ENCODE results near the gene PLXND1.
"Not testable (repeated sequence)": the region's sequence is repeated elsewhere in the genome, so short reads cannot be mapped to it uniquely, and the experiment has no call there.

PLXND1 gene

DNA sequence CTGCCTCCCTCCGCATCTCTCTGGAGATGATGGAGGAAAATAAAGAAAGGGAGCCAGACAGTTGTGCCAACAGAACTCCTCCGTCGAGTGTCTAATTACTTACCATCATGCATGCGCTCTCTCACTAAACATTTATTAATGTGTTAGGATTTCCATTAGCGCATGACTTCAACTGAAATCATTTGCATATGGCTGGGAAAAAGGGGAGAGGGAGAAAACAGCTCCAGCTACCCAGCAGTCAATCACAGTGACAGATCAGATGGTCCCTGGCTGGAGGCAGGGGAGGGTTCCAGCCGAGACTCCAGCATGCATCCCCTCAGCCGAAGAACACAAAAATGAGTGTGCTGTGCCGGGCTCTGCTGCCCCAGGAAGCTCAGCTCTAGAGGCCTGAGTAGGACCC is 84.9 kb downstream of the PLXND1 start:
- no peak for DNase-seq

DNA sequence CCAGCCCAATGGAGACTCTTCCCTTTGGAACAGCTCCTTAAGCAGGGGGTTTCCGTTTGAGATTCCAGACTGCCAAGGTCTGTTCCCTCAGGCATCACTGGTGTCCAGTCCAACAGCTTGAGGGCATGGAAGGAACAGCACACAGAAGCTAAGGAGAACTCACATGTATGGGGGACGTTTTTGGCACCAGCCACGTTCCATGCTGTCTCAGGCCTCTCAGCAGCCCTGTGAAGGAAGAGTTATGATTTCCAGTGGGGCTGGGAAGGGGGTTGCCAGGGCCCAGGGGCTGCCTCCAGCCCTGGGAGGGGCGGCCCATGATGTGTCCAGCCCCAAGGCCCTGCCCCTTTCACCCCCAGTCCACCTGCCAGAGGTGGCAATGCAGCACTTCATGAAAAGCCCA is 85.5 kb downstream of the PLXND1 start:
- DNase-seq = no peak

DNA sequence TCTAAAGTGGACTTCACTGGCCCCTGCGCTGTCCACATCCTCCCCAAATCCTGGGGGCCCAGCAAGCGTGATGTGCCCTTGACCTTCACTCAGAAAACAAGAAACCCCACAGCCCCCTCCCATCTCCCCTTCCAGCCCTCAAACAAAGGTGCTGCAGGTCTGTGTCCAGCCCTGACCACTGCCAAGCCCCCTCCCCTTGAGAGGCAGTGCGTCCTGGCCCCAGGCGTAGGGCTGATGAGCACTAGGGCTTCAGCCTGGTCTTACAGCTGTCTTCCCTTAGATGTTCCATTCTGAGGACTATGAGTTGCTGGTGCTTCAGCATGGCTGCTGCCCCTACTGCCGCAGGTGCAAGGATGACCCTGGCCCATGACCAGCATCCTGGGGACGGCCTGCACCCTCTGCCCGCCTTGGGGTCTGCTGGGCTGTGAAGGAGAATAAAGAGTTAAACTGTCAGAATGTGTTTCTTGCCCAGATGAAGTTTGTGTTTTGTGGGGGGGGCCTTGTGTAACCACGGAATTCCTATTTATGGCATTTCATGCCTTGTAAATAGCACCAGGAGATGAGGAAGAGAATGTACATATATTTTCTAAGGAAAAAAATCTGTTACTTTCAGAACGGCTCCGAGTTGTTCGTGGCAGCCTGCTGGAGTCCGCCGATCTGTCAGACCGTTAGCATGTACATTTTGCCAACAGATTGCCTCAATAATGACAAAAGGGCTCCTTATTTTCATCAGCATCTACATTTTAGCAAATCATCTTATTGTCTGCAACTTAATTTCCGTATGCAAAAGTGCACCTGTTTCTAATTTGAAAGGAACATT is 86.4 kb downstream of the PLXND1 start:
- DNase-seq = no peak

DNA sequence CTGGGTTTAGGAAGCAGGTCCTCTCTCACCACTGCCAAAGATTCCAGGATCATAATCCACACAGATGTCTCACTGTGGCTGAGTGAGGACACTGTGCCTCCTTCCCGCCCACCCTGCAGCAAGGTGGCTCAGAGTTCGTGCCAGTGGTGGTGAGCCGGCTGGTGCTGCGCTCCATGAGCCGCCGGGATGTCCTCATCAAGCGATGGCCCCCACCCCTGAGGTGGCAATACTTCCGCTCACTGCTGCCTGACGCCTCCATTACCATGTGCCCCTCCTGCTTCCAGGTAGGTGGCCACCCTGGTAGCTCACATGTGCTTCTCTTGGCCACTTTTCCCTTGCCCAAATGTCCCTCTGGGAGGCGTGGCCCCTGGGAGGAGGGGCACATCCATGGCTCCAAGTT is 87.0 kb downstream of the PLXND1 start:
- DNase-seq = no peak

DNA sequence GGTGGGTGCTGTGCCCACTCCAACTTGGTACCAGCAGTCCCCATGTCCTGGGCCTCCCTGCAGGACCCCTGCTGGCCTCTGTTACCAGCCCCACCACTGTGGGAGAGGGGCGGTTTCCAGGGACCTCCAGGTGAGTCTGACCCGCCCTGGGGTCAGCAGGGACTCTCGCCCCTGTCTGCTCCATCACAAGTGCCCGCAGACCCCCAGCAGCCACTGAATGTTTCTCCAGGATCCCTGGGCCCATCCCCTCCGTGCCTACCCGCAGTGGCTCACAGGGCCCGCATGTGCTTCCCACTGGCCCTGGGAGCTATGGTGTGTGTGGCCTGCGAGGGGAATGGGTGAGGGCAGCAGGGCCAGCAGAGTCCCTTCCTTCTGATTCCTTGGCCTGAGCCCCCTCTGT is 87.9 kb downstream of the PLXND1 start:
- DNase-seq = no peak

DNA sequence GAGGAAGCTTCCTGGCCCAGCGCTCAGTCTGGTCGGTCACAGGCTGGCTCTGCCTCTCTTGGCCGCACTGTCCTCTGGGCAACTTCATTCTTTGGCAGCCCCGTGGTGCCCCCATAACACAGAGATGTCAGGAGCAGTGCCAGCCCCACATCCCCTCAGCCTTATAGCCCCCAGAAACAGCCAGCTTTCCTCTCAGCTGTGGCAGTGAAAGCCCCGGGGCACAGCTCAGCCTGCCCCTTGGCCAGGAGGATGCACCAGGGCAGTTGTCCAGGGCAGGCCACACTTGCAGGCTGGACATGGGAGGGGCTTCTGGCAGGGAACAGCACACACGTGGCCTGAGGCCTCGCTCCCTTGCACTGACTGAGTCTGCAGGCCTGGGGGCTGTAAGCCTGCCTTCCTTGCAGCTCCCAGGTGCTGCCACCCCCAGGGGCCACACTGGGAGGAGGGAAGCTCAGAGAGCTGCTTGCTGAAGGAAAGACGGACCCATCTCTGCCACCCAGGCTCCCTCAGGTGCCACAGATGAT is 88.4 kb downstream of the PLXND1 start:
- no peak for DNase-seq

DNA sequence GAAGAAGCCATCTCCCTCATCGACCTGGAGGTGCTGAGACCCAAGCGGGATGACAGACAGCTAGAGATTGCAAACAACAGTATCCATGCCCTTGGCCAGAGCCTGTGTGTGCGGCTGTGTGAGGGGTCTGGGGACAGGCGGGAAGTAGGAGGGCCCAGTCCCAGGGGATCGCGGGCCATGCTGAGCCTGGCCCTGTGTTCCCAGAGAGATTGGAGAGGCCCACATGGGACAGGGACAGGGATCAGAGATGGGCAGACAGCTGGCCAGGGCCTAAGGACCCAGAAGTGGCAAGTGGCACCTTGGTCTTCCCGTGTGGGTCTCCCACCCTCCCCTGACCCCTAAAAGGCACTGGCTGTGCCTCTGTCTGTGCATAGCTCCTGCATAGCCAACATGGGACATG is 89.0 kb downstream of the PLXND1 start:
- DNase-seq = no peak

DNA sequence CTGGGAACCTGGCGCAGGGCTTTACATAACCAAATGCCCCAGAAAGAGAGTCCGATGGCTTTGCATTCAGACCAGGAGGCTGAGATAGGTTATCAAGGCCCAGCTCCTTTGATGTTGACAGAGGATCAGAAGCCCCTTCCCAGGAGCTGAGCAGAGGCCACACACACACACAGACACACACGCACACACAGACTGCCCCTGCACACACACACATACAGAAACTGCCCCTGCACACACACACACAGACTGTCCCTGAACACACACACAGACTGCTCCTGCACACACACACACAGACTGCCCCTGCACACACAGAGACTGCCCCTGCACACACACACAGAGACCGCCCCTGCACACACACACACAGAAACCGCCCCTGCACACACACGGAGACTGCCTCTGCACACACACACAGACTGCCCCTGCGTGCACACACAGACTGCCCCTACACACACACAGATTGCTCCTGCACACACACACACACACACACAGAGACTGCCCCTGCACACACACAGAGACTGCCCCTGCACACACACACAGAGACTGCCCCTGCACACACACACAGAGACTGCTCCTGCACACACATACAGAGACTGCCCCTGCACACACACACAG is 90.5 kb downstream of the PLXND1 start:
- not testable (repeated sequence) for DNase-seq

DNA sequence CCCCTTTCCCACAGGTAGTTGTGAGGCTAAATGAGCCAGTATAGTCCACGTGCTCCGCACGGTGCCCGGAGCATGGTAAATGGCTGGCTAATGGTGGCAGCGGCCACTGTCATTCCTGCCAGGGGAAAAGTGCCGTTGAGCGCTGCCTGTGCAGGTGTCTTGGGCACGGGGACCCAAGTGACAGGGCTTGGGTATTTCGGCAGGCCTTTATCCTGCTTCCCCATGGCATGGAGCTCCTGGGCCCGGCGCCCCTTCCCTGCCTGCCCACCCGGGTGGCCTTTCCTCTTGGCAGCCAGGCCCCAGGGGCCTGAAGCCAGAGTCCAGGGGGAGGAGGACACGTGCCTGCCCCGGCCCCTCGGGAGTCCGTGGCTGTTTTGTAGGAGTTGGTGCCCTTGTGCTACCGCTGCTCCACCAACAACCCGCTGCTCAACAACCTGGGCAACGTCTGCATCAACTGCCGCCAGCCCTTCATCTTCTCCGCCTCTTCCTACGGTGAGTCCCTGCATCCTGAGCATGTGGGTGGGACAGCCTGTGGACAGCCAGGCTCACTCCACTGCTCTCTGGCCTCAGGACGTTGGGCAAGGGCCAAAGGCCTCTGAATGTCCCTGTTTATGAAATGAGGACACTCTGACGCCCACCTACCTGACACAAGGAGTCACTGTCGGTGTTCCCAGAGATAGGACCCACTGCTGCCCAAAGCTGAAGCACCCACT is 91.2 kb downstream of the PLXND1 start:
- DNase-seq = not testable (repeated sequence)

DNA sequence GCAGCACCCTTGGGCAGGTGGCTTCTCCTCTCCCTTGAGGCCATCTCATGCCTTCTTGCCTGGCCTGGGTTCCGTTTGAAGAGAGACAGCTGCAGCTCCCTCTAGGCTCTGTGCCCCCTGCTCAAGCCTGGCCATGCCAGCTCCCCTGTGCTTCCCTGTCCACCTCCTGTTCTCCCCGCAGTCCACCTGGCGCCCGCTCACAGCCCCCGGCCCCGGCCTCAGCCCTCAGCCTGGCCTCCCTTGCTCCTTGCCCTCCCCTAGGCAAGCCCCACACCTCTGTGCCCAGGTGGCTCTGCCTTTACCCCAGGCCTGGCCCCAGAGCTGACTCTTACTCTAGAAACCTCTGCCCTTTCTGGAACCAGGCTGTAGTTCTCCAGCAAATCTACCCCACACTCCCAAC is 91.9 kb downstream of the PLXND1 start:
- DNase-seq = no peak

DNA sequence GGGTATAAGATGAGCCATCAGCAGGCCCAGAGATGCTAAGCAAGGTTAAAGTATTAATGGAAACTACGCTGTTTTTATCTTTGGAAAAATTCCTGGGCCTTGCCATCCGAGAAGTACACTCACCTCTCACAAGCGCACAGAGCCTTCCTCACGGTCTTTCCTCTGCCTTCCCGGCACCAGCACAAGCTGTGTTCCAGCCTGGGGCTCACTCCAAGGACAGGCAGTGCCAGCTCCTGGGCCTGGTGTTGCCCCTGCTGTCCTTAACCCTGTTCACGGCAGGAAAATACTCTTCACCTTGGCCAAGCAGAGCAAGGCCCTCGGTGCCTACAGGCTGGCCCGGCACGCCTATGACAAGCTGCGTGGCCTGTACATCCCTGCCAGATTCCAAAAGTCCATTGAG is 92.4 kb downstream of the PLXND1 start:
- DNase-seq = no peak

DNA sequence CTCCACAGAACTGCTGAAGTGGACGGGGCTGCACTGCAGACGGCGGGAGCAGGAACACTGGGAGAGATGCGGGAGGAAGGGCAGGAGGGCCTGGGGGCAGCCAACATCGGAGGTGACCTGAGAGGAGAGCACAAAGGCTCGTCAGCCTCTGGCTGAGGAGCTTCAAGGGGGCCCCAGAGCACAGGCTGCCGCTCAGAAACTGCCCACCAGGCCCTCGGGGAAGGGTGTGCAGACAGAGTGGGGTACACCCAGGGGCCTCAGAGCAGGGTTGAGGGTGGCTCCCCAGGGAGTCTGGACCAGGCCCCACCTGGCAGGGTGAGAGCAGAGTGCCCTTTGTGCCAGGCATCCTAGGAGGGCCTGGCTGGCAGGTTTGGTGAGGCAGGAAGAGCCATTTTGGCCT is 92.8 kb downstream of the PLXND1 start:
- DNase-seq = no peak

DNA sequence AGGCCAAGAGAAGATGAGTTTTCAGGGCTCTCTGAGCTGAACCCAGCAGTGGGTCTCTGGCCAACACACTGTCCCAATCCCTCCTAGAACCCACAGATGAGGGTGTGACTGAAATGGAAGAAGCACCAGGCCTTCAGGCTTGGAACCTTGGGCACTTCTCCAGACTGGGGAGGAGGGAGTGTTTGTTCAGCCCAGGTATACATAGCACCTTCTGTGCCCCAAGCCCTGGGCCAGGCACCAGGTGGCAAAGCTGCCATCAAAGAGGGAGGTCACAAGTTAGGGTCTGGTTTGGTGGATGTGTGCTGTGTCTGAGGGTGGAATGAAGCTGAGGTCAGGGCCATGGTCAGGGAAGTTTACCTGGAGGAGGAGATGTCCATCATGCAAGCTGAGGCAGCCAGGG is 93.9 kb downstream of the PLXND1 start:
- DNase-seq = no peak

DNA sequence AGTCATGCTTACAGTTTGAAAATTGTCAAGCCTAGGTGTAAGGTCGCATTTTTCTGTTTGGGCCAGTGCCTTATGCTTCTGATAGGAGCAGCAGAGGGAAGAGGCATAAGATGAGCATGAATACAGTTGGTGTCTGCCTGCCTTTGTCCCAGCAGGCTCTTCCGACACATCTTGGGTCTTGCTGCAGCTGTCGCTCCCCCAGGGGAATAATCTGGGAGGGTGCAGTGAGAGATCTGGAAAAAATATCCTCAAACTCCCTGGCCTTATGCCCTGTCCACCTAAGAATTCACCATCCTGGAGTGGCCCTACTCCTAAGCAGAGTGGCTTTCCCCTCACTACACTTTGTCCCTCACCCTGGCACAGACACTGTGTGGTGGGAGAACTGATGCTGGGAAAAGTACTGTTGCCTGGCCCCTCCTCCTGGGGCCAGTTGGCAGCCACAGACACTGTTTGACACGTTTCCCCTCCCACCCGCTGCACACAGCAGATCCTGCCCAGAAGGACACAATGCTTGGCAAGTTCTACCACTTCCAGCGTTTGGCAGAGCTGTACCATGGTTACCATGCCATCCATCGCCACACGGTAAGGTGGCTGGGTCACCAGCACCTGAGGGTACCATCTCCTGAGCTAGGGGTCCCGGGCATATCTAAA is 99.2 kb downstream of the PLXND1 start:
- no peak for DNase-seq

DNA sequence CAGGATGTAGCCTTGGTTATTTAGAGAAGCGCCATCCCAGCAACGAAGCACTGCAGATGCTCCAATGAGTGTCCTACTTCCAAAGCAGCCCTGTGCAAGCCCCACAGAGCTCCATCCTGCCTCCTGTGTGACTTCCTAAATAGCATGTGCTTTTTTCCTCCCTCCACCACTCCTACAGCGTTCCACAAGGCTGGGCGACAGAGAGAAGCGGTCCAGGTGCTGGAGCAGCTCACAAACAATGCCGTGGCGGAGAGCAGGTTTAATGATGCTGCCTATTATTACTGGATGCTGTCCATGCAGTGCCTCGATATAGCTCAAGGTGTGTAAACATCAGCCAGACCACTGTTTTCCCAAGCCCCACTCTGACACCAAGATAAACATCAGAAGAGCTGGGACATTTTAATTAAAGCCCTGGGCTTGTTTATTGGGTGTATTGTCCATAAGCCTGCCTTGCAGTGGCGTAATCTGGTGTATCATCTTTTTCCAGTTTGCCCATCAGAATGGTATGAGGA is 100.2 kb downstream of the PLXND1 start:
- DNase-seq = no peak

DNA sequence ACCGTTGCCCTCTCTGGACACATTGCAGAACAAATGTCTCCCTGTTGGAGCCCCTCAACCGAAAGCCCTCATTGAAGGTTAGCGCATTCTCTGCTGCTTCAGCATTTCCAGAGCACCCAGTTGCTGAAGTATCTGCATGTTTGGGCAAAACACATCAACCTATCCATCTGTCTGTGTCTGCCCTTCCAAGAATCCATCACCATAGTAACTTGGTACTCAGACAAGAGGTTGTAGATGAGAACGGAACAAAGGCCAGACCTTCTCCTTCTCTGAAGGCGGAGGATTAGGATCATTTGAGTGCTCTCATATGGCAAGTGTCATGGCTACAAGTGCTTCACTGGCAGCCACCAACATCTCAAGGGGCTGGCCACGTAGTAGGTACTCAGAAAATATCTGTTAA is 101.1 kb downstream of the PLXND1 start:
- DNase-seq = no peak
